GM23248 (cell line): ENCODE data around the gene CRELD2. TPM values are rescaled to one million over a fixed set of nuclear protein-coding genes. Genes with fewer than 3 reads are reported as not detected.

ENCODE experiments used
- DNase-seq: peaks from one replicate; pipeline ENCODE4 v3.0.0-alpha.2; 2015
- H2AFZ ChIP-seq: fragments of 200-600 bp; sonication (generic); 2 replicates; pipeline ENCODE4 v1.6.1; 2016; ENCODE audit warnings: antibody characterized with exemption
- H3F3A ChIP-seq: fragments of 200-600 bp; sonication (generic); 2 replicates; pipeline ENCODE4 v1.6.1; 2016; ENCODE audit warnings: mild to moderate bottlenecking, antibody characterized with exemption, mixed run types; ENCODE audit not compliant: insufficient read depth
- H3K27ac ChIP-seq: fragments of 200-600 bp; sonication (generic); 2 replicates; pipeline ENCODE4 v1.5.1; 2016; ENCODE audit warnings: mild to moderate bottlenecking
- H3K27me3 ChIP-seq: fragments of 200-600 bp; sonication (generic); replicated peaks from 2 replicates; pipeline ENCODE4 v1.6.1; 2016; ENCODE audit warnings: mild to moderate bottlenecking; ENCODE audit not compliant: insufficient read depth
- H3K36me3 ChIP-seq: fragments of 200-600 bp; sonication (generic); 2 replicates; pipeline ENCODE4 v1.6.1; 2016; ENCODE audit warnings: low read depth, mild to moderate bottlenecking
- H3K4me1 ChIP-seq: fragments of 200-600 bp; sonication (generic); 2 replicates; pipeline ENCODE4 v1.6.1; 2016; ENCODE audit warnings: mild to moderate bottlenecking; ENCODE audit not compliant: insufficient read depth
- H3K4me2 ChIP-seq: fragments of 200-600 bp; sonication (generic); one replicate; pipeline ENCODE4 v1.6.1; 2016; ENCODE audit warnings: mild to moderate bottlenecking; ENCODE audit not compliant: unreplicated experiment
- H3K4me3 ChIP-seq: fragments of 200-600 bp; sonication (generic); 2 replicates; pipeline ENCODE4 v1.5.1; 2016; ENCODE audit warnings: mild to moderate bottlenecking
- H3K79me2 ChIP-seq: fragments of 200-600 bp; sonication (generic); 2 replicates; pipeline ENCODE4 v1.6.1; 2016; ENCODE audit warnings: mild to moderate bottlenecking; ENCODE audit not compliant: insufficient read depth
- H3K9ac ChIP-seq: fragments of 200-600 bp; sonication (generic); 2 replicates; pipeline ENCODE4 v1.6.1; 2016; ENCODE audit warnings: mild to moderate bottlenecking
- H3K9me2 ChIP-seq: fragments of 200-600 bp; sonication (generic); 2 replicates; pipeline ENCODE4 v1.6.1; 2016; ENCODE audit warnings: mixed run types, mild to moderate bottlenecking, moderate library complexity; ENCODE audit not compliant: insufficient read depth
- H3K9me3 ChIP-seq: fragments of 200-600 bp; sonication (generic); one replicate; pipeline ENCODE4 v1.6.1; 2017; ENCODE audit warnings: low read depth
- H4K20me1 ChIP-seq: fragments of 200-600 bp; sonication (generic); 2 replicates; pipeline ENCODE4 v1.6.0; 2016; ENCODE audit not compliant: insufficient read depth
- EZH2 ChIP-seq: fragments of 200-600 bp; sonication (generic); IDR thresholded peaks from 2 replicates; pipeline ENCODE4 v1.6.1; 2018; ENCODE audit warnings: antibody characterized with exemption, mild to moderate bottlenecking; ENCODE audit not compliant: insufficient read depth, poor library complexity, severe bottlenecking
- EZH2phosphoT487 ChIP-seq: fragments of 200-600 bp; sonication (generic); IDR thresholded peaks from 2 replicates; pipeline ENCODE4 v1.6.1; 2018; ENCODE audit warnings: antibody characterized with exemption, moderate library complexity, mild to moderate bottlenecking, low read depth; ENCODE audit not compliant: insufficient read depth
- WGBS, 2 experiments: methylation state at CpG; one replicate each; pipeline ENCODE4 v1.1.6; 2015 to 2017; ENCODE audit warnings: low lambda C conversion rate in 2 of 2, low coverage in 1 of 2; ENCODE audit errors: missing lambda C conversion rate in 2 of 2; 5-methylcytosine and 5-hydroxymethylcytosine counted together
- in situ Hi-C: fragments of 300-500 bp; cut with MboI; formaldehyde crosslinking; loops from 2 replicates; pipeline ENCODE4 v1.15.0; 2020
- polyA plus RNA-seq: library from polyadenylated mRNA; unstranded; fragments of >200 nt; fragmentation: Nextera tagmentation; extraction: Ambion mirVana; gene quantifications from 2 replicates; pipeline ENCODE4 v1.2.1, GENCODE V29; 2016
- total RNA-seq: library from RNA; depleted of rRNA; stranded (reverse); fragments of >200 nt; shearing (Covaris generic); gene quantifications from 2 replicates; pipeline ENCODE4 v1.2.3, GENCODE V29; 2014

The CRELD2 gene
- total and polyA plus RNA-seq, 2 experiments from 2014 or later, result 57.1 to 78.4 TPM

DNA sequence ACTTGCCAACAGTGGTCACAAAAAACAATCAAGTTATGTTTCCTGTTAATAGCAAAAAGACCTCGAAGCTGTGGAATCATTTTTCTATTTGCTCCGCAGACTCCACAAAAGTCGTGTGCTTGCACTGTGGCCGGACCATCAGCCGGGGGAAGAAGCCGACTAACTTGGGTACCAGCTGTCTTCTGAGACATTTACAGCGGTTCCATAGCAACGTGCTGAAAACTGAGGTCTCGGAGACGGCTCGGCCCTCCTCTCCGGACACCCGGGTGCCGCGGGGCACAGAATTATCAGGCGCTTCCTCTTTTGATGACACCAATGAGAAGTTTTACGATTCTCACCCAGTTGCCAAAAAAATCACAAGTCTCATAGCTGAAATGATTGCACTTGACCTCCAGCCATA is 33.2 kb upstream of the CRELD2 start:
- no peaks in the 10 kb centered on the region for H3K4me1 ChIP-seq
- H3K36me3 ChIP-seq, result peaks cover 21% of the 10 kb centered on the region; the same call in 1 of the 2 replicates
- in situ Hi-C loops, result no loop called here
- H4K20me1 ChIP-seq, result peaks cover 8% of the 10 kb centered on the region; the same call in 1 of the 2 replicates
- H3K9ac ChIP-seq, result no peak overlapping the region
- no peak for DNase-seq
- WGBS, 2 experiments, result 97 to 99% methylated on average over 16 to 17 of the region's 17 CpGs
- no peaks in the 10 kb centered on the region; the same call in 1 of the 2 replicates for H3F3A ChIP-seq
- TF ChIP-seq EZH2 (no peak), EZH2phosphoT487 (no peak)
- no peaks in the 10 kb centered on the region for H3K27me3 ChIP-seq
- peaks cover 97% of the 10 kb centered on the region for H3K79me2 ChIP-seq
- H3K4me3 ChIP-seq, result no peak overlapping the region
- H3K9me2 ChIP-seq, result no peaks in the 10 kb centered on the region
- no peak overlapping the region for H3K27ac ChIP-seq
- no peak overlapping the region for H2AFZ ChIP-seq
- no peak overlapping the region for H3K4me2 ChIP-seq
- H3K9me3 ChIP-seq, result no peaks in the 10 kb centered on the region

DNA sequence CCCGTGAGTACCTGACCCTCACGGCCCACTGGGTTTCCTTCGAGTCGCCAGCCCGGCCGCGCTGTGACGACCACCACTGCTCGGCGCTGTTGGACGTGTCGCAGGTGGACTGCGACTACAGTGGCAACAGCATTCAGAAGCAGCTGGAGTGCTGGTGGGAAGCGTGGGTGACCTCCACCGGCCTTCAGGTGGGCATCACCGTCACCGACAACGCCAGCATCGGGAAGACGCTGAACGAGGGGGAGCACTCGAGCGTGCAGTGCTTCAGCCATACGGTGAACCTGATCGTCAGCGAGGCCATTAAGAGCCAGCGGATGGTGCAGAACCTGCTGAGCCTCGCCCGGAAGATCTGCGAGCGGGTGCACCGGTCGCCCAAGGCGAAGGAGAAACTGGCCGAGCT is 32.6 kb upstream of the CRELD2 start:
- DNase-seq, result no peak
- Histone ChIP-seq H3K27ac (no peak overlapping the region), H3K9ac (no peak overlapping the region), H3K4me3 (no peak overlapping the region), H3K79me2 (peaks cover 97% of the 10 kb centered on the region), H3K9me2 (no peaks in the 10 kb centered on the region), H3K4me2 (no peak overlapping the region), H2AFZ (no peak overlapping the region), H3K9me3 (no peaks in the 10 kb centered on the region), H3F3A (no peaks in the 10 kb centered on the region; the same call in 1 of the 2 replicates), H3K27me3 (no peaks in the 10 kb centered on the region), H3K4me1 (no peaks in the 10 kb centered on the region), H3K36me3 (peaks cover 22% of the 10 kb centered on the region; the same call in 1 of the 2 replicates), H4K20me1 (peaks cover 8% of the 10 kb centered on the region; the same call in 1 of the 2 replicates)
- TF ChIP-seq EZH2, result no peak
- no peak for TF ChIP-seq EZH2phosphoT487
- in situ Hi-C loops, result no loop called here
- 97 to 99% methylated on average over 34 to 35 of the region's 35 CpGs for WGBS, 2 experiments

DNA sequence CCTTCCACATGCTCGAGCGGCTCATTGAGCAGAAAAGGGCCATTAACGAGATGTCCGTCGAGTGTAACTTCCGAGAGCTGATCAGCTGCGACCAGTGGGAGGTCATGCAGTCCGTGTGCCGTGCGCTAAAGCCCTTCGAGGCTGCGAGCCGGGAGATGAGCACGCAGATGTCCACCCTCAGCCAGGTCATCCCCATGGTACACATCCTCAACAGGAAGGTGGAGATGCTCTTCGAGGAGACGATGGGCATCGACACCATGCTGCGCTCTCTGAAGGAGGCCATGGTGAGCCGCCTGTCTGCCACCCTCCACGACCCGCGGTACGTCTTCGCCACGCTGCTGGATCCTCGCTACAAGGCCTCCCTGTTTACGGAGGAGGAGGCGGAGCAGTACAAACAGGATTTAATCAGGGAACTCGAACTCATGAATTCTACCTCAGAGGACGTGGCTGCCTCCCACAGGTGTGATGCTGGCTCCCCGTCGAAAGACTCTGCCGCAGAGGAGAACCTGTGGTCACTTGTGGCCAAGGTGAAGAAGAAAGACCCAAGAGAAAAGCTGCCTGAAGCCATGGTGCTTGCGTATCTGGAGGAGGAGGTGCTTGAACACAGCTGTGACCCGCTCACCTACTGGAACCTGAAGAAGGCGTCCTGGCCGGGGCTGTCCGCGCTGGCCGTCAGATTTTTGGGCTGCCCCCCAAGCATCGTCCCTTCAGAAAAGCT is 31.9 kb upstream of the CRELD2 start:
- peaks cover 26% of the 10 kb centered on the region; the same call in 1 of the 2 replicates for H3K36me3 ChIP-seq
- in situ Hi-C loops, result no loop called here
- peaks cover 8% of the 10 kb centered on the region; the same call in 1 of the 2 replicates for H4K20me1 ChIP-seq

DNA sequence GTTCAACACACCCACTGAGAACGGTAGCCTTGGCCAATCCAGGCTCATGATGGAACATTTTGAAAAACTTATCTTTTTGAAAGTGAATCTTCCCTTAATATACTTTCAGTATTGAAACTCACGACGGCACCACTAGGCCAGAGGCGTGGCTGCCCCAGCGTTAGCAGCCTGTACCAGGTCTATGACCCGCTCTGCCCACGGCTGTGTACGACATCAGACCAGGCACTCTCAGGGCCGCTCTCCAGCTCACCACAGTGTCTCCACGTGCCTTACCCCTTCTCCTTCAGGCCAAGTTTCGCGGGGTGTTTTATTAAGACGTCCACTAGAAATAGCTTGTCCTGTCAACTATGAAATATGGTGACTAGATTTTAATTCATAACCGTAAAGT is 31.4 kb upstream of the CRELD2 start:
- WGBS, 2 experiments, result 96 to 99% methylated on average over 14 of the region's 14 CpGs
- Histone ChIP-seq H3K36me3 (peaks cover 26% of the 10 kb centered on the region; the same call in 1 of the 2 replicates), H4K20me1 (peaks cover 8% of the 10 kb centered on the region; the same call in 1 of the 2 replicates)

More for the DNA sequence above, 31.9 kb upstream of the CRELD2 start:
- Histone ChIP-seq H3K9me3 (no peaks in the 10 kb centered on the region), H3K4me1 (no peaks in the 10 kb centered on the region), H3F3A (no peaks in the 10 kb centered on the region; the same call in 1 of the 2 replicates), H3K9ac (no peak overlapping the region), H3K27me3 (no peaks in the 10 kb centered on the region), H3K79me2 (peaks cover 96% of the 10 kb centered on the region), H3K4me2 (no peak overlapping the region), H3K9me2 (no peaks in the 10 kb centered on the region), H3K27ac (no peak overlapping the region), H3K4me3 (no peak overlapping the region), H2AFZ (no peak overlapping the region)
- 98 to 99% methylated on average over 41 of the region's 41 CpGs for WGBS, 2 experiments
- TF ChIP-seq EZH2, result no peak
- TF ChIP-seq EZH2phosphoT487, result no peak
- DNase-seq, result no peak

More for the DNA sequence above, 31.4 kb upstream of the CRELD2 start:
- Histone ChIP-seq H3K4me1 (no peaks in the 10 kb centered on the region), H3K9me2 (no peaks in the 10 kb centered on the region), H2AFZ (no peak overlapping the region), H3K4me3 (no peak overlapping the region), H3K4me2 (no peak overlapping the region), H3K9ac (no peak overlapping the region), H3K27me3 (no peaks in the 10 kb centered on the region), H3F3A (no peaks in the 10 kb centered on the region; the same call in 1 of the 2 replicates), H3K9me3 (no peaks in the 10 kb centered on the region), H3K79me2 (peaks cover 90% of the 10 kb centered on the region), H3K27ac (no peak overlapping the region)
- no peak for DNase-seq
- in situ Hi-C loops, result no loop called here
- no peak for TF ChIP-seq EZH2phosphoT487
- TF ChIP-seq EZH2, result no peak
